HG02981 (cell line): ENCODE data around the gene CCDC92.

Experiments
- ATAC-seq: cut with Tn5 transposase; IDR thresholded peaks from one replicate; pipeline ENCODE4 v1.9.1; 2021; ENCODE audit warnings: mild to moderate bottlenecking, moderate library complexity; ENCODE audit not compliant: unreplicated experiment

The CCDC92 gene

GRCh38 chr12:123979566-123979965, 6.9 kb upstream of the CCDC92 start:
- ATAC-seq = no peak

- ATAC-seq = no peak
Measured at GRCh38 chr12:123976227-123976826, 3.7 kb upstream of the CCDC92 start.

- peak; percentile 4 for ATAC-seq
Measured at GRCh38 chr12:123973552-123974341, 1.1 kb upstream of the CCDC92 start.

- ATAC-seq = peak; percentile 9
Measured at GRCh38 chr12:123971770-123972456, 718 bp downstream of the CCDC92 start.

- no peak for ATAC-seq
Measured at GRCh38 chr12:123971449-123971769, 1.2 kb downstream of the CCDC92 start.

GRCh38 chr12:123967121-123967586, 5.5 kb downstream of the CCDC92 start:
- ATAC-seq = no peak

- no peak for ATAC-seq
Measured at GRCh38 chr12:123966596-123966995, 6.0 kb downstream of the CCDC92 start.

- no peak for ATAC-seq
Measured at GRCh38 chr12:123965382-123965781, 7.2 kb downstream of the CCDC92 start.

- no peak for ATAC-seq
Measured at GRCh38 chr12:123963821-123964220, 8.8 kb downstream of the CCDC92 start.

- no peak for ATAC-seq
Measured at GRCh38 chr12:123962513-123962912, 10.1 kb downstream of the CCDC92 start.

GRCh38 chr12:123961585-123962345, 10.9 kb downstream of the CCDC92 start:
- no peak for ATAC-seq

- ATAC-seq = no peak
Measured at GRCh38 chr12:123960856-123961255, 11.8 kb downstream of the CCDC92 start.

- no peak for ATAC-seq
Measured at GRCh38 chr12:123960029-123960735, 12.4 kb downstream of the CCDC92 start.

- ATAC-seq = no peak
Measured at GRCh38 chr12:123958876-123959275, 13.8 kb downstream of the CCDC92 start.

- ATAC-seq = no peak
Measured at GRCh38 chr12:123958462-123958861, 14.2 kb downstream of the CCDC92 start.

GRCh38 chr12:123957196-123957595, 15.4 kb downstream of the CCDC92 start:
- no peak for ATAC-seq

- ATAC-seq = no peak
Measured at GRCh38 chr12:123956249-123956648, 16.4 kb downstream of the CCDC92 start.

- ATAC-seq = no peak
Measured at GRCh38 chr12:123954647-123955350, 17.8 kb downstream of the CCDC92 start.

GRCh38 chr12:123952037-123952436, 20.6 kb downstream of the CCDC92 start:
- ATAC-seq = no peak

GRCh38 chr12:123951467-123951866, 21.2 kb downstream of the CCDC92 start:
- no peak for ATAC-seq
